NCI-H524 treated with DMSO at 0.1 percent for 48 hours (cell line): ENCODE measurements around the gene STK16.

Experiments used
- DNase-seq: peaks from one replicate; lab custom pipeline; 2025; lab: John Stamatoyannopoulos, UW

STK16 gene

GRCh38 chr2:219213486-219214071 is 31.7 kb upstream of the STK16 start:
- no peak for DNase-seq

GRCh38 chr2:219214141-219214540 is 31.1 kb upstream of the STK16 start:
- DNase-seq, result no peak

GRCh38 chr2:219214786-219215185 is 30.5 kb upstream of the STK16 start:
- no peak for DNase-seq

- DNase-seq, result no peak
Measured at GRCh38 chr2:219215871-219216534, 29.3 kb upstream of the STK16 start.

GRCh38 chr2:219216535-219216915 is 28.8 kb upstream of the STK16 start:
- no peak for DNase-seq

GRCh38 chr2:219218217-219218731 is 27.0 kb upstream of the STK16 start:
- no peak for DNase-seq

- peak; percentile 48 for DNase-seq
Measured at GRCh38 chr2:219218732-219219701, 26.3 kb upstream of the STK16 start, which contains the start of gene ABCB6. TSS of gene ABCB6 (minus strand) at chr2:219218958. CDS start at chr2:219218673, 285 bp downstream.

- no peak for DNase-seq
Measured at GRCh38 chr2:219219784-219220532, 25.3 kb upstream of the STK16 start.

GRCh38 chr2:219220652-219221402 is 24.5 kb upstream of the STK16 start:
- no peak for DNase-seq

GRCh38 chr2:219221957-219222518 is 23.2 kb upstream of the STK16 start:
- no peak for DNase-seq

GRCh38 chr2:219223831-219224610 is 21.3 kb upstream of the STK16 start:
- no peak for DNase-seq

GRCh38 chr2:219225350-219225749 is 19.9 kb upstream of the STK16 start:
- DNase-seq, result no peak

GRCh38 chr2:219228041-219228910 is 17.0 kb upstream of the STK16 start:
- DNase-seq, result no peak

- DNase-seq, result no peak
Measured at GRCh38 chr2:219228911-219229304, 16.4 kb upstream of the STK16 start.

- peak; percentile 93 for DNase-seq
Measured at GRCh38 chr2:219229305-219230058, 15.8 kb upstream of the STK16 start, which contains the start of the genes ANKZF1 and ATG9A. TSS of gene ANKZF1 (plus strand) at chr2:219229806. CDS start at chr2:219230258, 452 bp downstream. TSS of gene ATG9A (minus strand) at chr2:219229636. CDS start at chr2:219228024, 1,612 bp downstream.

GRCh38 chr2:219230059-219230540 is 15.2 kb upstream of the STK16 start:
- DNase-seq, result no peak

GRCh38 chr2:219234331-219234730 is 10.9 kb upstream of the STK16 start:
- no peak for DNase-seq

GRCh38 chr2:219243291-219243761 is 2.0 kb upstream of the STK16 start:
- DNase-seq, result no peak
